Neural progenitor cell (in vitro differentiated cells): ENCODE results near the gene PROSER2.

Source experiments
- CTCF ChIP-seq: fragments of 200-600 bp; sonication (generic); IDR thresholded peaks from 2 replicates; pipeline ENCODE4 v1.5.1; 2017; ENCODE audit warnings: antibody characterized with exemption, mild to moderate bottlenecking
- EZH2 ChIP-seq: fragments of 200-600 bp; sonication (generic); IDR thresholded peaks from 2 replicates; pipeline ENCODE4 v1.6.1; 2017; ENCODE audit warnings: antibody characterized with exemption, mild to moderate bottlenecking, moderate library complexity
- EZH2phosphoT487 ChIP-seq: fragments of 200-600 bp; sonication (generic); IDR thresholded peaks from 2 replicates; pipeline ENCODE4 v1.6.1; 2017; ENCODE audit warnings: antibody characterized with exemption

GRCh38 chr10:11798845-11799735, 24.1 kb upstream of the PROSER2 start:
- TF ChIP-seq CTCF: no peak
- TF ChIP-seq EZH2phosphoT487: no peak
- no peak for TF ChIP-seq EZH2
